ENCODE results near the gene OTULINL. TPM values are rescaled to one million over a fixed set of nuclear protein-coding genes. Genes with fewer than 3 reads are reported as not detected.

OTULINL gene
- total and polyA plus RNA-seq, 2 of the 8 experiments (the other 6 are each of a cell fraction or from before 2014, with no cell fraction given): 3.1 to 8.3 TPM

- no peak overlapping the region for H3K56ac ChIP-seq (replicated peaks; ENCODE audit: insufficient read length, low read depth, low read length)
- H3K79me1 ChIP-seq (ENCODE audit: low read depth, low read length): no peaks in the 10 kb centered on the region
- H3K4me3 ChIP-seq (ENCODE audit: extremely low read depth in 1 of 4, insufficient read depth in 2 of 4, low read depth in 3 of 4, low read length in 4 of 4): no peak overlapping the region
- H3K23me2 ChIP-seq (ENCODE audit: low read depth, low read length): no peaks in the 10 kb centered on the region
- H2BK20ac ChIP-seq (ENCODE audit: low read length): no peak overlapping the region
- 88% methylated on average over 4 of the region's 4 CpGs; no CpG with 5 or more reads in 1 of the 2 experiments for WGBS, 2 experiments (ENCODE audit: extremely low coverage in 1 of 2, insufficient coverage in 1 of 2, insufficient read length in 1 of 2, insufficient replicate concordance in 2 of 2, low coverage in 1 of 2, low lambda C conversion rate in 2 of 2, missing lambda C conversion rate in 1 of 2)
- H2BK120ac ChIP-seq (replicated peaks; ENCODE audit: low read depth, low read length): no peak overlapping the region
- ChIA-PET POLR2A (ENCODE audit: partially characterized antibody) (interaction anchor here (3.5 kb wide), 1 partner anchor 12 kb away, joined by 13 read pairs; the partner anchor contains the start of gene OTULINL), CTCF (ENCODE audit: partially characterized antibody) (interaction anchor here (1.0 to 1.2 kb wide), 3 partner anchors 11 to 134 kb away, joined by 3 read pairs; no protein-coding TSS in a partner anchor)
- H4K5ac ChIP-seq (ENCODE audit: insufficient read length, low read depth, low read length): no peak overlapping the region
- H2BK15ac ChIP-seq (ENCODE audit: low read length): no peak overlapping the region
- H3K27me3 ChIP-seq (replicated peaks in 1 of 4; ENCODE audit: control insufficient read depth in 3 of 4, extremely low read depth in 1 of 4, insufficient read depth in 3 of 4, low read length in 3 of 4): no peaks in the 10 kb centered on the region
- no peak overlapping the region for H3K4ac ChIP-seq (replicated peaks; ENCODE audit: insufficient read length, low read depth, low read length)
- no peak for DNase-seq (ENCODE audit: low read depth in 1 of 2, low spot score in 2 of 2)
- no peaks in the 10 kb centered on the region for H3K9me3 ChIP-seq (ENCODE audit: insufficient read depth in 2 of 2, low read depth in 1 of 2, low read length in 1 of 2)
- H3K9ac ChIP-seq (replicated peaks in 1 of 4; ENCODE audit: extremely low read depth in 1 of 4, low read depth in 3 of 4, low read length in 3 of 4): no peak overlapping the region
- FAIRE-seq: no peak
- no peak overlapping the region for H3K23ac ChIP-seq (ENCODE audit: insufficient read length)
- H3K36me3 ChIP-seq (ENCODE audit: control insufficient read depth in 2 of 4, insufficient read depth in 4 of 4, low read length in 3 of 4): no peaks in the 10 kb centered on the region
- H3K4me2 ChIP-seq (ENCODE audit: insufficient read depth in 1 of 2, low read depth in 2 of 2, low read length in 2 of 2): no peak overlapping the region
- H2AFZ ChIP-seq (ENCODE audit: low read length): no peak overlapping the region
- H3K18ac ChIP-seq (ENCODE audit: extremely low read depth, low read length): no peak overlapping the region
- H3K14ac ChIP-seq (ENCODE audit: insufficient read length): no peak overlapping the region
- H2AK5ac ChIP-seq (ENCODE audit: low read depth, low read length): no peak overlapping the region
- no peak overlapping the region for H2BK5ac ChIP-seq (ENCODE audit: low read depth, low read length)
- H3K79me2 ChIP-seq (ENCODE audit: control insufficient read depth in 1 of 2, insufficient read depth in 2 of 2, low read length in 2 of 2): no peaks in the 10 kb centered on the region
- H4K91ac ChIP-seq (replicated peaks; ENCODE audit: insufficient read length, low read length): no peak overlapping the region
- H2BK12ac ChIP-seq (ENCODE audit: low read depth, low read length): no peak overlapping the region
- H3K4me1 ChIP-seq (replicated peaks in 1 of 4; ENCODE audit: control insufficient read depth in 3 of 4, insufficient read depth in 4 of 4, low read length in 3 of 4): no peaks in the 10 kb centered on the region; a peak in 1 of 7 replicates
- no peaks in the 10 kb centered on the region for H4K20me1 ChIP-seq (replicated peaks in 1 of 2; ENCODE audit: control insufficient read depth in 1 of 2, insufficient read depth in 2 of 2, low read length in 2 of 2)
- H4K8ac ChIP-seq (ENCODE audit: extremely low read depth, insufficient read depth, low read length): no peak overlapping the region
- no peak overlapping the region for H3K27ac ChIP-seq (ENCODE audit: low read depth, low read length)
- no peak for TF ChIP-seq HDAC2 (IDR thresholded peaks at IDR 0.05; ENCODE audit: borderline replicate concordance in 1 of 2, low read depth in 2 of 2, low read length in 2 of 2)
- TF ChIP-seq TAF1 (IDR thresholded peaks at IDR 0.05; ENCODE audit: low read depth, low read length): no peak
- TF ChIP-seq RAD21 (IDR thresholded peaks at IDR 0.05 in 1 of 2, conservative IDR thresholded peaks at IDR 0.05 in 1 of 2; ENCODE audit: low read depth in 2 of 2, low read length in 2 of 2): no peak
- TF ChIP-seq MAFK (IDR thresholded peaks at IDR 0.05; ENCODE audit: low read depth, low read length): no peak
- no peak for TF ChIP-seq ASH2L (IDR thresholded peaks at IDR 0.05; ENCODE audit: low read length)
- TF ChIP-seq CTBP2 (IDR thresholded peaks at IDR 0.05; ENCODE audit: borderline replicate concordance, insufficient read depth, insufficient read length, low read length): no peak
- TF ChIP-seq JUN (IDR thresholded peaks at IDR 0.05; ENCODE audit: low read depth, low read length): no peak
- no peak for TF ChIP-seq NANOG (IDR thresholded peaks at IDR 0.05; ENCODE audit: insufficient read depth, low read depth, low read length, poor library complexity, severe bottlenecking)
- TF ChIP-seq KDM1A (IDR thresholded peaks at IDR 0.05; ENCODE audit: borderline replicate concordance, low read length): no peak
- no peak for TF ChIP-seq ATF3 (IDR thresholded peaks at IDR 0.05; ENCODE audit: insufficient read depth, low read depth, low read length)
- TF ChIP-seq CEBPB (IDR thresholded peaks at IDR 0.05; ENCODE audit: low read depth, low read length): no peak
- TF ChIP-seq POLR2AphosphoS5 (IDR thresholded peaks at IDR 0.05; ENCODE audit: low read depth, low read length): no peak
Observed at GRCh38 chr5:14593326-14594021, 11.9 kb downstream of the OTULINL start.

All from H1 (cell line).